ENCODE measurements around the gene FIGNL1. TPM values are rescaled to one million over a fixed set of nuclear protein-coding genes. Genes with fewer than 3 reads are reported as not detected.

FIGNL1 gene
- total and polyA plus RNA-seq, 2 donors (not counting 3 experiments of a cell fraction or from before 2014, with no cell fraction given): 20.8 to 49.3 TPM

DNA sequence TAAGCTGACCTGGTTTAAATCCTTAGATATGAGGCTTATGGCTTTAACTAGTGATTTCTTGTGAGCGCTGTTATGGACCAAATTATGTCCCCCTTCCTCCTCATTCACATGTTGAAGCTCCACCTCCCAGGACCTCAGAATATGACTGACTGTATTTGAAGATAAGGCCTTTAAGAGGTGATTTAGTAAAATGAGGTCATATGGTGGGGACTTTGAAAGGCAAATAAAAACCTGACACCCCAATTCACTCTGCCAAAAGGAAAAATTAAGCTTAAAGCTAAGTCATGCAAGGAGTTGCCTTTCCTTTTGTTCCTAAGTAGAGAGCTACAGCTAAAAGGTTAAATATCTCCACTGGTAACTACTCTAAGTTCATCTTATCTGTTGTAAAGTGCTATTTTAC, 36.4 kb upstream of the FIGNL1 start:
- no TSS peak for BruUV-seq (replicated peaks)
- DNase-seq (ENCODE audit: low read depth, low spot score) (no peak), FAIRE-seq (no peak)
- Histone ChIP-seq H3K9me1 (replicated peaks; ENCODE audit: control insufficient read depth, extremely low read depth, insufficient read depth, low read length) (no peaks in the 10 kb centered on the region), H3K4me1 (ENCODE audit: control insufficient read depth, extremely low read depth, insufficient read depth, low read length) (no peaks in the 10 kb centered on the region), H3K9me3 (replicated peaks; ENCODE audit: control insufficient read depth, insufficient read depth, low read length) (no peaks in the 10 kb centered on the region), H3K36me3 (ENCODE audit: control insufficient read depth in 2 of 2, extremely low read depth in 1 of 2, insufficient read depth in 2 of 2, low read length in 2 of 2) (no peaks in the 10 kb centered on the region), H4K20me1 (replicated peaks; ENCODE audit: control insufficient read depth, extremely low read depth, insufficient read depth, low read length) (no peaks in the 10 kb centered on the region), H3K4me2 (ENCODE audit: insufficient read depth, low read length) (no peak overlapping the region), H3K27me3 (ENCODE audit: control insufficient read depth in 2 of 2, insufficient read depth in 2 of 2, low read length in 2 of 2) (no peaks in the 10 kb centered on the region), H3K9ac (replicated peaks; ENCODE audit: extremely low read depth, insufficient read depth, low read length) (no peak overlapping the region), H2AFZ (ENCODE audit: low read depth, low read length) (no peak overlapping the region), H3K79me2 (ENCODE audit: control insufficient read depth, insufficient read depth, low read length) (no peaks in the 10 kb centered on the region), H3K4me3 (replicated peaks in 1 of 3; ENCODE audit: insufficient read depth in 1 of 3, low read depth in 1 of 3, low read length in 3 of 3) (no peak overlapping the region), H3K27ac (ENCODE audit: insufficient read depth, low read depth, low read length) (no peak overlapping the region)
- ChIA-PET CTCF (interaction anchor here (1.3 to 3.0 kb wide), 3 partner anchors 8 to 655 kb away, joined by 4 to 16 read pairs (median 7); no protein-coding TSS in a partner anchor), POLR2A (no interaction called here)
- intact Hi-C loops (cut with micrococcal nuclease) (no loop called here), dilution Hi-C loops (cut with MboI; ENCODE audit: extremely low pct_ligation_motif_present, low sequenced_read_pairs) (no loop called here)
- TF ChIP-seq POLR2A (IDR thresholded peaks at IDR 0.05; ENCODE audit: low read depth, low read length) (no peak), JUN (IDR thresholded peaks at IDR 0.05; ENCODE audit: borderline replicate concordance, insufficient read depth, insufficient read length, low read depth) (no peak), POLR2AphosphoS5 (IDR thresholded peaks at IDR 0.05; ENCODE audit: insufficient read depth, low read depth, low read length) (no peak), GATA2 (IDR thresholded peaks at IDR 0.05; ENCODE audit: insufficient read depth, insufficient read length, low read depth, low read length) (no peak), EZH2 (IDR thresholded peaks at IDR 0.05; ENCODE audit: borderline replicate concordance, low read depth, low read length, severe bottlenecking) (no peak), FOS (IDR thresholded peaks at IDR 0.05; ENCODE audit: borderline replicate concordance, insufficient read depth, low read length) (no peak), MYC (IDR thresholded peaks at IDR 0.05; ENCODE audit: low read depth, low read length) (no peak)
- TF ChIP-seq, protein P1, sequence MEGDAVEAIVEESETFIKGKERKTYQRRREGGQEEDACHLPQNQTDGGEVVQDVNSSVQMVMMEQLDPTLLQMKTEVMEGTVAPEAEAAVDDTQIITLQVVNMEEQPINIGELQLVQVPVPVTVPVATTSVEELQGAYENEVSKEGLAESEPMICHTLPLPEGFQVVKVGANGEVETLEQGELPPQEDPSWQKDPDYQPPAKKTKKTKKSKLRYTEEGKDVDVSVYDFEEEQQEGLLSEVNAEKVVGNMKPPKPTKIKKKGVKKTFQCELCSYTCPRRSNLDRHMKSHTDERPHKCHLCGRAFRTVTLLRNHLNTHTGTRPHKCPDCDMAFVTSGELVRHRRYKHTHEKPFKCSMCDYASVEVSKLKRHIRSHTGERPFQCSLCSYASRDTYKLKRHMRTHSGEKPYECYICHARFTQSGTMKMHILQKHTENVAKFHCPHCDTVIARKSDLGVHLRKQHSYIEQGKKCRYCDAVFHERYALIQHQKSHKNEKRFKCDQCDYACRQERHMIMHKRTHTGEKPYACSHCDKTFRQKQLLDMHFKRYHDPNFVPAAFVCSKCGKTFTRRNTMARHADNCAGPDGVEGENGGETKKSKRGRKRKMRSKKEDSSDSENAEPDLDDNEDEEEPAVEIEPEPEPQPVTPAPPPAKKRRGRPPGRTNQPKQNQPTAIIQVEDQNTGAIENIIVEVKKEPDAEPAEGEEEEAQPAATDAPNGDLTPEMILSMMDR (IDR thresholded peaks at IDR 0.05; ENCODE audit: extremely low read depth in 1 of 2, insufficient read depth in 1 of 2, low read depth in 1 of 2, low read length in 2 of 2): no peak
- TF ChIP-seq, protein P2, sequence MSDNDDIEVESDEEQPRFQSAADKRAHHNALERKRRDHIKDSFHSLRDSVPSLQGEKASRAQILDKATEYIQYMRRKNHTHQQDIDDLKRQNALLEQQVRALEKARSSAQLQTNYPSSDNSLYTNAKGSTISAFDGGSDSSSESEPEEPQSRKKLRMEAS (IDR thresholded peaks at IDR 0.05; ENCODE audit: insufficient read depth, insufficient read length): no peak

Measured in endothelial cell of umbilical vein (primary cell).